Activated T-cell treated with anti-CD3 and anti-CD28 coated beads, Interleukin-2, amount 50 U/mL, for 4 hours (primary cell): ENCODE data around the gene SCD5. TPM values are rescaled to one million over a fixed set of nuclear protein-coding genes. Genes with fewer than 3 reads are reported as not detected.

Source experiments
- ATAC-seq, 2 donors: fragments of 200-7000 bp; cut with Tn5 transposase; one replicate each; pipeline ENCODE4 v1.10.0; 2021
- DNase-seq: peaks from one replicate; pipeline ENCODE4 v3.0.0-alpha.2; 2020
- H3K27me3 Mint-ChIP-seq: one replicate; pipeline ENCODE4 v1.8.0; 2021; ENCODE audit warnings: low read depth, mixed read lengths
- H3K36me3 Mint-ChIP-seq: one replicate; pipeline ENCODE4 v1.8.0; 2022; ENCODE audit warnings: mixed read lengths; ENCODE audit not compliant: insufficient read depth
- H3K4me1 Mint-ChIP-seq: one replicate; pipeline ENCODE4 v1.8.0; 2021; ENCODE audit warnings: low read depth, mixed read lengths
- H3K4me3 Mint-ChIP-seq: one replicate; pipeline ENCODE4 v1.8.0; 2021; ENCODE audit warnings: mild to moderate bottlenecking, moderate library complexity, mixed read lengths
- H3K9me3 Mint-ChIP-seq: one replicate; pipeline ENCODE4 v1.8.0; 2021; ENCODE audit warnings: mixed read lengths
- total RNA-seq, 3 donors: library from RNA; stranded (reverse); gene quantifications; one replicate each; pipeline ENCODE4 v1.2.1, GENCODE V29; 2021

The SCD5 gene
- total RNA-seq, 3 donors from 2014 or later = 0.30 to 1.2 (median 0.84) TPM

DNA sequence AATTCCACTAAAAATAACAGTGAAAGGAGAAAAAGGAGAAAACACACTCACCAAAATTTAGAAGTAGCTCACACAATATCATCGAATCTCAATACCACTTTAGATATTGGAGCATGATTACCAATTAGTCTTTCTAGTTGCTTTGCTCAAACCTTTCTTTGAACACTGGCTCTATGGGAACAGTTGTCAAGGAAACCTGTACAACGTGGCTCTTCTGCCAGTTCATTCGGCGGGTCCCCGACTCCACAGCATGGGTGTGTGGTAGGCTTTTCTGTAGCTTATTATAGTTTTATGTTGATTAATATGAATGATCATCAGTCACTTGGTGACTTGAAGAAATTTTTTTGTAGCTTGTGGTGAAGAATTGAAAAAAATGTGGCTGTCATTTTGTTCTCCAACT is 186.6 kb downstream of the SCD5 start:
- Mint-ChIP-seq H3K9me3 (no peaks in the 10 kb centered on the region), H3K36me3 (no peaks in the 10 kb centered on the region), H3K4me3 (no peak overlapping the region), H3K4me1 (no peaks in the 10 kb centered on the region), H3K27me3 (peaks cover 4% of the 10 kb centered on the region)
- no peak for DNase-seq
- ATAC-seq = no peak

DNA sequence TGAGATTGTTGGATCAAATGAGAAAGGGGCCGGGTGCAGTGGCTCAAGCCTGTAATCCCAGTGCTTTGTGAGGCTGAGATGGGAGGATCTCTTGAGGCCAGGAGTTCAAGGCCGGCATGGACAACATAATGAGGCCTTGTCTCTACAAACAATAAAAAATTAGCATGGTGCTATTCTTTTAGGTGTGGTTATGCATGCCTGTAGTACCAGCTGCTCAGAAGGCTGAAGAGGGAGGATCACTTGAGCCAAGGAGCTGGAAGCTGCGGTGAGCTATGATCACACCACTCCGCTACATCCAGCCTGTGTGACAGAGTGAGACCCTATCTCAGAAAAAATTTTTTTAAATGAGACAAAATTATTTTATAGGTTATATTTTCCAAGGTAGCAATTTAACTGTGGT is 187.1 kb downstream of the SCD5 start:
- DNase-seq (no peak), ATAC-seq (no peak)
- no peaks in the 10 kb centered on the region for H3K36me3 Mint-ChIP-seq
- no peak overlapping the region for H3K4me3 Mint-ChIP-seq
- H3K4me1 Mint-ChIP-seq = no peaks in the 10 kb centered on the region
- no peaks in the 10 kb centered on the region for H3K9me3 Mint-ChIP-seq
- peaks cover 4% of the 10 kb centered on the region for H3K27me3 Mint-ChIP-seq

DNA sequence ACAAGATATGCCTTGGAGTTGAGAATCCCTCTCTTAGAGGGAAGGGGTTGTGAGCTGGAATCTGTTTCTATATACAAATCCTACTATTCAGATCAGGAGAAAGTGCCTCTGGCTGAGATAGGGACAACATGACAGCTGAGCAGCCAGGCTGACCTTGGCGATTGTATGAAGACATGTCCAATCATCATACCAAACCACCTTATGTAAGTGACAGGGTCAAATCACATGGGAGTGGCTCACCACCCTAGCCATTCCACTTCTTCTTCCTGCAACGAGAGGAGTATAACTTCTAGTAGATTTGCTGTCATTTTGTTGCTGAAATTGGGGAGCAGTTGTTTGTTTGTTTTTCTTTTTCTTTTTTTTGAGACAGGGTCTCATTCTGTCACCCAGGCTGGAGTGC is 188.6 kb downstream of the SCD5 start:
- Mint-ChIP-seq H3K4me3 (no peak overlapping the region), H3K36me3 (no peaks in the 10 kb centered on the region), H3K4me1 (no peaks in the 10 kb centered on the region), H3K9me3 (no peaks in the 10 kb centered on the region), H3K27me3 (peaks cover 2% of the 10 kb centered on the region)
- DNase-seq (no peak), ATAC-seq (no peak)

DNA sequence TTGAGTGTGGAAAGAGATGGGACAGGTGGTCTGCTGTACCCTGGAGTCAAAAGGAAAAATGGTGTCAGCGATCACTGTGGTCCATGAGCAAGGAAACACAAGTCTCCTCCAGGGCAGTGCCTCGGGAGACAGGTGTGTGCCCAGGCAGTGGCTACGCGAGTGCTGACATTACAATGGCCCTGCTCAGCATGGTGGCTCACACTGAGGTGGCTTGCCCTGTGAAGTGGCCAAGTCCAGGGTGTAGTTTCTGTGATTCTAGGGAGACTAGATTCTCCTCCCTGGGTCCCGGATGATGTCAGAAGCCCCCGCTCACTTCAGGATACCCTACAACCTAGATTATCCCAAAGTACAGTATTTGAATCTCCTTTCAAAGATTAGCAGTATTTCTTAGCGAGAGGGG is 192.0 kb downstream of the SCD5 start:
- Mint-ChIP-seq H3K9me3 (no peaks in the 10 kb centered on the region), H3K4me3 (no peak overlapping the region), H3K27me3 (peaks cover 3% of the 10 kb centered on the region), H3K4me1 (no peaks in the 10 kb centered on the region), H3K36me3 (no peaks in the 10 kb centered on the region)
- DNase-seq = no peak
- no peak for ATAC-seq

DNA sequence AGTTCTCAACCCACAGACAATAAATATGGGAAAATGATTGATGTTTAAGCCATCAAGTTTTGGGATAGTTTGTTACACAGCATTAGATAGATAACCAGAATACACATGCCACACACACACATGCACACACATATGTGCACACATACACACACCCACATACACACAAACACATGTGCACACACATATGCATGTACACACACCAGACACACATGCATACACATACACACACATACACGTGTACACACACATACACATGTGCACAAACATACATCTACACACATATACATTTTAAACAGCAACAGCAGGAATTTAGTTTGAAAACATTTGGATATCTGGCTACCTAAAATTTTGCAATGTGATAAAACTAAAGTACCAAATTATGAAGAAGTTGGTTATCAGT is 194.1 kb downstream of the SCD5 start:
- H3K4me1 Mint-ChIP-seq = no peaks in the 10 kb centered on the region
- H3K36me3 Mint-ChIP-seq = no peaks in the 10 kb centered on the region
- ATAC-seq (no peak), DNase-seq (no peak)
- no peak overlapping the region for H3K4me3 Mint-ChIP-seq
- peaks cover 5% of the 10 kb centered on the region for H3K27me3 Mint-ChIP-seq
- no peaks in the 10 kb centered on the region for H3K9me3 Mint-ChIP-seq

DNA sequence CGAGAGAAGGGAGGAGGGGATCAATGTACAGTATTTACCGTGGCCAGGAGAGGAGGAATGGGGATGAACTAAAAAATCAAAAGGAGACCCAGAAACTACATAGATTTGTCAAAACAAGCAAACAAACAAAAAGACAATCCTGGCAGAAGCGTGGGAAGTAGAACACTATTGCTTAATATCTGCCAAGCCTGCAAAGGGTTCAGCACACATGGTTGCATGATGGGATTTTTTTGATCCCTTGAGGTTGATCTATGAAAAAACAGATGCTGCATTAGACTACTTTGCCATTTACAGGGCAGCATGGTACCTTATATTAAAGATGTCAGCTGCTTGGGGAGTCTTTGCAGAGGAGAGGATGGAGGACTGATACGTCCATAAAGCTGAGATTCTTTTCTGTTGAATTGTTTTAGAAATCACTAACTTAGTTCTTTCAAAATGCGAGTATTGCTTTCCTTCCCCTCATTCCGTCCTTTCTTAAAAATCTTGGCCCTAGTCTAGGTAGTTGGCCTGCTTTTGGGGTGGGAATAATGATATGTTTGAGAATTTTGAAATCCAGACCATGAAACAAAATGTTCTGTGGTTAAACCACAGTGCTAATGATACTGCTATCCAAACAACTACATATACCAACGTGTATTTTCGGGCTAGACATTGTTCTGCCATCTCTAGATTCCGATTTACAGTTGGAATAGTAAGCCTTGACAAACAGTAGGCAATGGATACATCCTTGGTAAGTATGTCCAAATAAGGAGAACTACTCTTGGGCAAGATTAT is 197.2 kb downstream of the SCD5 start:
- Mint-ChIP-seq H3K36me3 (no peaks in the 10 kb centered on the region), H3K27me3 (peaks cover 5% of the 10 kb centered on the region), H3K4me1 (no peaks in the 10 kb centered on the region), H3K9me3 (no peaks in the 10 kb centered on the region), H3K4me3 (no peak overlapping the region)
- ATAC-seq = no peak
- DNase-seq = no peak

DNA sequence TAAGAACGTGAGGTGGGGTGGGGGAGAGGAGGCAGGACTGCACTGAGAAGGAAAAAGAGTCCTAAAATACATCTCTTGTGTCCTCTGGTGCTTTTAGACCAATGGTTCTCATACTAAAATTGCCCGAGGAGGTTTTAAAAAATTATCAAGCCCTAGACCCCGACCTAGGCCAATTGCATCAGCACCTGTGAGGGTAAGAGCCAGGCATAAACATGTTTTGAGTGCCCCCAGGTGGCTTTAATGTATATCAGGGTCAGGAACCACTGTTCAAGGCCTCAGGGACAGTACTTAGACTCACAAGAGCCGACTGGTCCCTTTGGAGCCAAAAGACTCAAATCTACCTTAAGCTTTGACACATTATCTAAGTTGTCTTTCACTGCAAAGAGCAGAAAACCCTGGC is 199.3 kb downstream of the SCD5 start:
- Mint-ChIP-seq H3K4me3 (no peak overlapping the region), H3K4me1 (no peaks in the 10 kb centered on the region), H3K36me3 (no peaks in the 10 kb centered on the region), H3K9me3 (no peaks in the 10 kb centered on the region), H3K27me3 (peaks cover 5% of the 10 kb centered on the region)
- DNase-seq (no peak), ATAC-seq (no peak)

DNA sequence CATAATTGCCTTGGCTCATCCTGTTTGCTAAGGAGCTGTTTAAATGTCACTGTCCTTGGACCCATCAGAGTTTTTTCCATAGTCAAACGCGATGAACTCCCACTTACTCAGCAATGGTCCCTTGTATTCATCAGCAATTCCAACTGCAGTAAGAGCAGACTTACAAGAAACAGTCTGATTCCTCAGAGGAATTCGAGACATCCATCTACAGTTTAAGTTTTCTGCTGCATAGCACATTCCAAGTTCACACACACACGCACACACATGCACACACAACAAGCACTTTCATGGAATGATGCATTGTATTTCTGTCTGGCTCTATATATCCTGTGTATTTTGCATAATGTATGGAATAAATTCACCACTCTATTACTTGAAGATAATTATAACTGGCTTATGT is 204.1 kb downstream of the SCD5 start:
- no peak for DNase-seq
- H3K36me3 Mint-ChIP-seq = no peaks in the 10 kb centered on the region
- peaks cover 4% of the 10 kb centered on the region for H3K27me3 Mint-ChIP-seq
- H3K9me3 Mint-ChIP-seq = no peaks in the 10 kb centered on the region
- ATAC-seq = no peak
- H3K4me1 Mint-ChIP-seq = no peaks in the 10 kb centered on the region
- no peak overlapping the region for H3K4me3 Mint-ChIP-seq

DNA sequence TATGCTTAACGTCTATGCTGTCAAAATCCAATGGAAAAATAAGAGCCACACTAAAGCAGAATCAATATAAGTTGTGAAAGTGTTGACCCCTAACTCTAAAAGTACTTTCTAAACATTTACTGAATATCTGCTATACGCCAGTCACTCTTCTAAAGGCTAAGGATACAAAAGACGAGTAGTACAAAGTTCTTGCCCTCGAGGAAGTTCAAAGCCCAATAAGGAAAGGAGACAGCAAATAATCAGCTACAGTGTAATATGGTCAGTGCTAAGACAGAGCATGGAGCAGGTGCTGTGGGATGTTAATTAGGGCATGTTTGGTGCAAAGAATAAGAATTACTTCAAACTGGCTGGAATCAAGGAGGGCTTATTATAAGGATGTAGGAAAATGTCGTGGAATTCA is 205.2 kb downstream of the SCD5 start:
- H3K27me3 Mint-ChIP-seq = peaks cover 4% of the 10 kb centered on the region
- ATAC-seq = no peak

GRCh38 chr4:82592639-82593038 is 206.0 kb downstream of the SCD5 start:
- Mint-ChIP-seq H3K36me3 (no peaks in the 10 kb centered on the region), H3K9me3 (no peaks in the 10 kb centered on the region), H3K4me1 (no peaks in the 10 kb centered on the region), H3K27me3 (peaks cover 4% of the 10 kb centered on the region), H3K4me3 (no peak overlapping the region)
- no peak for ATAC-seq
- DNase-seq = no peak

More for the DNA sequence above, 205.2 kb downstream of the SCD5 start:
- H3K4me1 Mint-ChIP-seq = no peaks in the 10 kb centered on the region
- no peaks in the 10 kb centered on the region for H3K9me3 Mint-ChIP-seq
- no peak for DNase-seq
- no peak overlapping the region for H3K4me3 Mint-ChIP-seq
- no peaks in the 10 kb centered on the region for H3K36me3 Mint-ChIP-seq

DNA sequence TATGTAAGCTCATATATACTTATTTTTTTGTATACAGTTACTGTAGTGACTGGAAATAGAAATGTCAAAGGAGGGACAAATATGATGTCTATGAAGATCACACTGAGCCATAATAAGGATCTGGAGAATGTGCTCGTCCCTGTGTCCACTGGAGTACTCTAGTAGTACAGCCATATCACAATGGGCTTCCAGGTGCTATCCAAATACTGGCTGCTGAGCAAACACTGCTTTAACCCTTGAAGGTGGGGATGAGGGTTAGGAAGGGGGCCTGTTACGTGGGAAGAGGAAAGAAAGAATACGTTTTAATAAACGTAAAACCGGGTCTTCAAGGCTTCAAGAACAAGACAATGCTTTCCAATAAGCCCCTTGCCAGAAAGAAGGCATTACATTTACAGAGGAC is 207.0 kb downstream of the SCD5 start:
- DNase-seq (no peak), ATAC-seq (no peak)
- peaks cover 4% of the 10 kb centered on the region for H3K27me3 Mint-ChIP-seq
- H3K4me1 Mint-ChIP-seq = no peaks in the 10 kb centered on the region
- H3K4me3 Mint-ChIP-seq = no peak overlapping the region
- no peaks in the 10 kb centered on the region for H3K36me3 Mint-ChIP-seq
- no peaks in the 10 kb centered on the region for H3K9me3 Mint-ChIP-seq

DNA sequence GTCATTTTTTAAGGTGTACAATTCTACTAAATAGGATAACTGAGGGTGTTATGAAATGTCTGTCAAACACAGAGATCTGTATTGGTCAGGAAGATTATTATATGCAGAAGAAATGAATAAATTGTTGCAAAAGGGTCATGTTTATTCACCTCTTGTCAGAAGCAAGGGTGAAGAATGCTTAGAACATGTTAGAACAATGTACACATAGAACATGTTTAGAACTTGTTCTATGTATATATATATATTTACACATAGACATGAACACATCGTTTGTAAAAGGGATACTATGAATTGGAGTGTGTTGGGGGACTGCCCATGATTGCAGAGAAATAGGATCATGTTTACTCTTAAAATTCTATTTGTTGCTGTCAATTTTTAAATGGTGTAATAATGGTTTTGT is 208.8 kb downstream of the SCD5 start:
- H3K36me3 Mint-ChIP-seq = no peaks in the 10 kb centered on the region
- ATAC-seq = no peak
- H3K4me1 Mint-ChIP-seq = no peaks in the 10 kb centered on the region
- peaks cover 4% of the 10 kb centered on the region for H3K27me3 Mint-ChIP-seq
- no peak for DNase-seq
- no peak overlapping the region for H3K4me3 Mint-ChIP-seq
- H3K9me3 Mint-ChIP-seq = no peaks in the 10 kb centered on the region

GRCh38 chr4:82588771-82589270 is 209.8 kb downstream of the SCD5 start:
- no peak overlapping the region for H3K4me3 Mint-ChIP-seq
- no peaks in the 10 kb centered on the region for H3K36me3 Mint-ChIP-seq
- H3K9me3 Mint-ChIP-seq = no peaks in the 10 kb centered on the region
- ATAC-seq = no peak
- peaks cover 8% of the 10 kb centered on the region for H3K27me3 Mint-ChIP-seq
- H3K4me1 Mint-ChIP-seq = no peaks in the 10 kb centered on the region
- DNase-seq = no peak

- Mint-ChIP-seq H3K9me3 (no peaks in the 10 kb centered on the region), H3K27me3 (peaks cover 8% of the 10 kb centered on the region), H3K4me1 (no peaks in the 10 kb centered on the region), H3K36me3 (no peaks in the 10 kb centered on the region), H3K4me3 (no peak overlapping the region)
- ATAC-seq (no peak), DNase-seq (no peak)
Measured at GRCh38 chr4:82587826-82588540, 210.6 kb downstream of the SCD5 start.
